ENCODE measurements around the gene POLD2.

Gene POLD2

GRCh38 chr7:44152971-44153947, 29.9 kb upstream of the POLD2 start:
- no peak for DNase-seq (ENCODE audit: low read depth)

GRCh38 chr7:44151956-44152355, 28.6 kb upstream of the POLD2 start:
- no peak for DNase-seq (ENCODE audit: low read depth)

GRCh38 chr7:44150966-44151941, 27.9 kb upstream of the POLD2 start:
- no peak for DNase-seq (ENCODE audit: low read depth)

GRCh38 chr7:44150466-44150832, 27.1 kb upstream of the POLD2 start:
- DNase-seq (ENCODE audit: low read depth): no peak

GRCh38 chr7:44149571-44150465, 26.5 kb upstream of the POLD2 start:
- no peak for DNase-seq (ENCODE audit: low read depth)

- no peak for DNase-seq (ENCODE audit: low read depth)
These were observed 25.7 kb upstream of the POLD2 start for GRCh38 chr7:44148961-44149536.

GRCh38 chr7:44148166-44148565, 24.8 kb upstream of the POLD2 start:
- no peak for DNase-seq (ENCODE audit: low read depth)

- no peak for DNase-seq (ENCODE audit: low read depth)
These were observed 24.0 kb upstream of the POLD2 start for GRCh38 chr7:44147026-44147991.

GRCh38 chr7:44145969-44146911, 22.9 kb upstream of the POLD2 start:
- peak; percentile 28 for DNase-seq (ENCODE audit: low read depth)

GRCh38 chr7:44145479-44145968, 22.2 kb upstream of the POLD2 start:
- no peak for DNase-seq (ENCODE audit: low read depth)

GRCh38 chr7:44144968-44145478, 21.7 kb upstream of the POLD2 start:
- no peak for DNase-seq (ENCODE audit: low read depth)

- no peak for DNase-seq (ENCODE audit: low read depth)
These were observed 21.1 kb upstream of the POLD2 start for GRCh38 chr7:44144426-44144967.

GRCh38 chr7:44143646-44144250, 20.4 kb upstream of the POLD2 start:
- DNase-seq (ENCODE audit: low read depth): no peak

GRCh38 chr7:44142028-44142427, 18.7 kb upstream of the POLD2 start:
- DNase-seq (ENCODE audit: low read depth): no peak

- no peak for DNase-seq (ENCODE audit: low read depth)
These were observed 18.0 kb upstream of the POLD2 start, which contains the start of gene MYL7 for GRCh38 chr7:44141221-44141850. MYL7 (minus strand) TSS chr7:44141332; CDS start chr7:44141305, 27 bp downstream.

- DNase-seq (ENCODE audit: low read depth): no peak
These were observed 17.0 kb upstream of the POLD2 start for GRCh38 chr7:44140341-44140740.
